MM.1S (cell line): ENCODE data around the gene SNX24.

Experiments used
- CTCF ChIP-seq: fragments of 300-600 bp; sonication (generic); IDR thresholded peaks from 2 replicates; pipeline ENCODE4 v1.5.1; 2016; ENCODE audit warnings: antibody characterized with exemption, low read length, mixed read lengths
- EZH2 ChIP-seq: fragments of 300-600 bp; sonication (generic); optimal IDR thresholded peaks from 2 replicates; pipeline ENCODE3; 2017; ENCODE audit warnings: low read depth, mild to moderate bottlenecking, antibody characterized with exemption, low read length, mixed read lengths
- EZH2phosphoT487 ChIP-seq: fragments of 300-600 bp; sonication (generic); IDR thresholded peaks from 2 replicates; pipeline ENCODE4 v1.6.1; 2018; ENCODE audit warnings: antibody characterized with exemption, low read length

- no peak for TF ChIP-seq CTCF
- TF ChIP-seq EZH2: no peak
- no peak for TF ChIP-seq EZH2phosphoT487
Measured at GRCh38 chr5:122906768-122907167, 61.4 kb downstream of the SNX24 start.
